Vagina (tissue), 2 donors: ENCODE results near the gene CXADR. TPM values are rescaled to one million over a fixed set of nuclear protein-coding genes. Genes with fewer than 3 reads are reported as not detected.
A peak's percentile ranks its signal among the peaks of the same experiment; 100 is the strongest.

Experiments used
- DNase-seq, 2 donors: peaks; one replicate each; pipeline ENCODE4 v3.0.0-alpha.2; 2017; ENCODE audit errors: extremely low spot score in 2 of 2
- H3K27ac ChIP-seq: fragments of 200-600 bp; sonication (generic); one replicate; pipeline ENCODE4 v1.5.1; 2019
- H3K27me3 ChIP-seq: fragments of 200-600 bp; sonication (generic); one replicate; pipeline ENCODE4 v1.5.1; 2019
- H3K36me3 ChIP-seq, 2 donors: fragments of 200-600 bp; sonication (generic); one replicate each; pipeline ENCODE4 v1.5.1; 2017 to 2019
- H3K4me1 ChIP-seq: fragments of 200-600 bp; sonication (generic); one replicate; pipeline ENCODE4 v1.5.1; 2019
- H3K4me3 ChIP-seq, 2 donors: fragments of 200-600 bp; sonication (generic); 1 replicate in 1 of 2; 2 replicates in 1 of 2; pipeline ENCODE4 v1.5.1; 2016 to 2019
- H3K9me3 ChIP-seq: fragments of 200-600 bp; sonication (generic); one replicate; pipeline ENCODE4 v1.5.1; 2019
- POLR2A ChIP-seq, 2 donors: fragments of 450-650 bp; IDR thresholded peaks; one replicate each; pipeline ENCODE4 v1.6.1; 2017; ENCODE audit warnings: antibody characterized with exemption in 2 of 2, mild to moderate bottlenecking in 2 of 2, moderate library complexity in 2 of 2
- POLR2AphosphoS5 ChIP-seq, 2 donors: sonication (generic); formaldehyde crosslinking; IDR thresholded peaks; one replicate each; pipeline ENCODE4 v1.9.0; 2017; ENCODE audit warnings: antibody characterized with exemption in 2 of 2, mild to moderate bottlenecking in 2 of 2, low read depth in 1 of 2; ENCODE audit not compliant: insufficient read depth in 1 of 2
- intact Hi-C: fragments of 100-400 bp; cut with DNase I; formaldehyde crosslinking; loops from one replicate; pipeline ENCODE4 v1.15.1; 2023
- total RNA-seq: library from RNA; depleted of rRNA; stranded (reverse); fragments of >200 nt; gene quantifications from one replicate; pipeline ENCODE4 v1.2.3, GENCODE V29; 2016
- TF ChIP-seq, protein P1 (sequence below), 3 experiments: fragments of 450-650 bp in 2 of 3; fragments of 200-600 bp in 1 of 3; sonication (generic) in 1 of 3; IDR thresholded peaks; one replicate each; pipeline ENCODE4 v1.5.1; 2017 to 2019; ENCODE audit warnings: antibody characterized with exemption in 3 of 3, mild to moderate bottlenecking in 2 of 3, moderate library complexity in 2 of 3

Gene CXADR
- total RNA-seq, 1 donor from 2014 or later, result 19.2 TPM

DNA sequence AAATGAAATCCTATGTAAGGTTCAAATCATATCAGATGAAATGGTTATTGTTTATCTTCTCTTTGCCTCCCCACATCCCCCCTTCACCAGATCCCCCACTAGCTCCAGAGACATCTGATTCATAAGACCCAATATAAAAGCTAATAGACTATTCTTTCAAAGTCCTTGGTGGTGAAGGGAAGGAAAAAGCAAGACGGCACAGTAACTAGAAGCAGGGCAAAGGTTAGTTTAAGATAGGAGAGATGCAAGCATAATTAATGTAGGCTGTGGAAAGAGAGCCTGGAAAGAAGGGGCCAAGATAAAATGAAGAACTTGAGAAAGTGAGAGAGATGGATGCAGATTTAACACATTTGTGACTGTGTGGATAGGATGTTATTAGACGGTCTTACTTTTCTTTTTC is 66.0 kb downstream of the CXADR start:
- Histone ChIP-seq H3K27me3 (no peaks in the 10 kb centered on the region), H3K4me3 (no peak overlapping the region), H3K9me3 (no peaks in the 10 kb centered on the region), H3K36me3 (no peaks in the 10 kb centered on the region), H3K27ac (no peak overlapping the region), H3K4me1 (peaks cover 5% of the 10 kb centered on the region)
- intact Hi-C loops, result no loop called here
- no peak for TF ChIP-seq POLR2AphosphoS5 (IDR thresholded peaks at IDR 0.05; ENCODE audit: insufficient read depth in 1 of 2, low read depth in 1 of 2)
- TF ChIP-seq, protein P1, sequence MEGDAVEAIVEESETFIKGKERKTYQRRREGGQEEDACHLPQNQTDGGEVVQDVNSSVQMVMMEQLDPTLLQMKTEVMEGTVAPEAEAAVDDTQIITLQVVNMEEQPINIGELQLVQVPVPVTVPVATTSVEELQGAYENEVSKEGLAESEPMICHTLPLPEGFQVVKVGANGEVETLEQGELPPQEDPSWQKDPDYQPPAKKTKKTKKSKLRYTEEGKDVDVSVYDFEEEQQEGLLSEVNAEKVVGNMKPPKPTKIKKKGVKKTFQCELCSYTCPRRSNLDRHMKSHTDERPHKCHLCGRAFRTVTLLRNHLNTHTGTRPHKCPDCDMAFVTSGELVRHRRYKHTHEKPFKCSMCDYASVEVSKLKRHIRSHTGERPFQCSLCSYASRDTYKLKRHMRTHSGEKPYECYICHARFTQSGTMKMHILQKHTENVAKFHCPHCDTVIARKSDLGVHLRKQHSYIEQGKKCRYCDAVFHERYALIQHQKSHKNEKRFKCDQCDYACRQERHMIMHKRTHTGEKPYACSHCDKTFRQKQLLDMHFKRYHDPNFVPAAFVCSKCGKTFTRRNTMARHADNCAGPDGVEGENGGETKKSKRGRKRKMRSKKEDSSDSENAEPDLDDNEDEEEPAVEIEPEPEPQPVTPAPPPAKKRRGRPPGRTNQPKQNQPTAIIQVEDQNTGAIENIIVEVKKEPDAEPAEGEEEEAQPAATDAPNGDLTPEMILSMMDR (IDR thresholded peaks at IDR 0.05), result no peak
- TF ChIP-seq POLR2A (IDR thresholded peaks at IDR 0.05), result no peak
- DNase-seq, result no peak

DNA sequence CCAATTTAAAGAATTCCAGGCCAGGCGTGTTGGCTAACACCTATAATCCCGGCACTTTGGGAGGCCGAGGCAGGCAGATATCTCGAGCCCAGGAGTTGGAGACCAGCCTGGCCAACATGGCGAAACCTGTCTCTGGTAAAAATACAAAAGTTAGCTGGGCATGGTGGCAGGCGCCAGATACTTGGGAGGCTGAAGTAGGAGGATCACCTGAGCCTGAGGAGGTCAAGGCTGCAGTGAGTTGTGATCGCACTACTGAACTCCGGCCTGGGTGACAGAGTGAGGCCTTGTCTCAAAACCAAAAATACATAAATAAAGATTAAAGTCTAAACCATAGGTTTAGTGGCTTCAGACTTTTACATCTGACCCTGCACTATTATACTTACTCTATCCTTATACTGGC is 67.5 kb downstream of the CXADR start:
- Histone ChIP-seq H3K27me3 (no peaks in the 10 kb centered on the region), H3K36me3 (no peaks in the 10 kb centered on the region), H3K4me3 (no peak overlapping the region), H3K27ac (no peak overlapping the region), H3K9me3 (no peaks in the 10 kb centered on the region), H3K4me1 (peaks cover 5% of the 10 kb centered on the region)
- TF ChIP-seq POLR2AphosphoS5 (IDR thresholded peaks at IDR 0.05; ENCODE audit: insufficient read depth in 1 of 2, low read depth in 1 of 2), result no peak
- TF ChIP-seq, protein P1 (IDR thresholded peaks at IDR 0.05), result no peak
- no peak for TF ChIP-seq POLR2A (IDR thresholded peaks at IDR 0.05)
- DNase-seq, result no peak
- intact Hi-C loops, result no loop called here

DNA sequence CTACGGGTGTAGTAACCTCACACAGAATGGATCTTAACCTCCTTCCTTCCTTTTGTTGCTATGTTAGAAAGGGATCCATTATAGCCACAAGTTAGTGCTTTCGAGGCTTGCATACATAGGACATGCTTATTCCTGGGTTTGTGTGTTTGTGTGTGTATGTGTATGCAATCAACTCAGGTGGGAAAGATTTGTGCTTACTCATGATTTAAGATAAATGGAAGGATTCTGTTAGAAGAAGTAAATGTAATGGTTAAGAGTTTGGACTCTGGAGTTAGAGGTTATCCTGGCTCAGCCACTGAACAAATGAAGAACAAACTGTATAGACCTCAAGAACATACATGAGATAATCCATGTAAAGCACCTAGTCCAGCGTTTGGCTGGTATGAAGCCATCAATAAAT is 71.1 kb downstream of the CXADR start:
- Histone ChIP-seq H3K27me3 (no peaks in the 10 kb centered on the region), H3K4me3 (no peak overlapping the region), H3K9me3 (no peaks in the 10 kb centered on the region), H3K36me3 (no peaks in the 10 kb centered on the region), H3K4me1 (no peaks in the 10 kb centered on the region), H3K27ac (no peak overlapping the region)
- intact Hi-C loops, result no loop called here
- no peak for DNase-seq
- no peak for TF ChIP-seq POLR2A (IDR thresholded peaks at IDR 0.05)
- TF ChIP-seq POLR2AphosphoS5 (IDR thresholded peaks at IDR 0.05; ENCODE audit: insufficient read depth in 1 of 2, low read depth in 1 of 2), result no peak
- TF ChIP-seq, protein P1 (IDR thresholded peaks at IDR 0.05), result no peak

DNA sequence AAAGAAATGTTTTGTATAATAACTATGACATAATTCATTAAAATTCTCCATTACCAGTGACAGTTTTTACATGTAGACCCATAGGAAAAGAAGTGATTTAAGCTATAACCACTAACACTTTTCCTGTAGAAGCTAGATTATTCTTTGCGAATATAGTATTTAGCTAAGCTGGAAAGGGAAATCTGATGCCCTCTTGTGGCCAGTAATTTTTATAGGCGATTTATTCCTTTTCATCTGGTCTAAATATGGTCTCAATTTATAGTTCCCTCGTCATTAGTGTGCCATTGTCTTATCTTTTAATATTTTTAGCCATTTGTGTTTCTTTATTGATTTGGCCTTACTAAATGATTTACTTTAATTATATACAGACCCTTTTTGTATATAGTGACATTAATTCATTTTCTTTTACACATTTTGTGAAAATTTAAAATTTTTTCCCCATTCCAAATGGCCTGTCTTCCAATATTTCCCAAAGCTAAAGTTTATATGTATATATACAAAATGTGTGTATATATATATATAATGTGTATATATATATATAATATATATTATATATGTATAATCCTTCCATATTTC is 73.1 kb downstream of the CXADR start:
- no peak for DNase-seq
- no peak for TF ChIP-seq POLR2AphosphoS5 (IDR thresholded peaks at IDR 0.05; ENCODE audit: insufficient read depth in 1 of 2, low read depth in 1 of 2)
- TF ChIP-seq, protein P1 (IDR thresholded peaks at IDR 0.05), result peak; percentile 23 to 63 (median 34)
- no peaks in the 10 kb centered on the region for H3K9me3 ChIP-seq
- no peak overlapping the region for H3K27ac ChIP-seq
- no peaks in the 10 kb centered on the region for H3K27me3 ChIP-seq
- H3K36me3 ChIP-seq, result no peaks in the 10 kb centered on the region
- H3K4me3 ChIP-seq, result no peak overlapping the region
- intact Hi-C loops, result no loop called here
- H3K4me1 ChIP-seq, result no peaks in the 10 kb centered on the region

DNA sequence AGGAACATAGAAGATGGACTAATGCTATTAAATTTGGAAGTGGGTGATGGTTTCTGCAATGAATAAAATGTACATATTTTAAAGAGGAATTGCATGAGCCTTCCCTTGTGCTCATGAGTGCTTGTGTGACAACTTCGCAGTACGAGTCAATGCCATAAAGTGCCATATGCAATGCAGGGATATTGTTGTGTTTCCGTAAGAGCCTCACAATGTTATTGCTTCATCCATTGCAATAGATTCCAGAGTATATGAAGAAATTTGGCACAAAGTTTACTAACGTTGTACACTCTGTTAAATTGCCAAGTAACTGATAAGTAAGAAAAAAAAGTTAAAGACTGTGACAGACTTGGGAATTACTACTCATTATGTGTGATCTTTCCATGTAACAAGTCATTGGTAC is 77.6 kb downstream of the CXADR start:
- Histone ChIP-seq H3K27ac (no peak overlapping the region), H3K36me3 (peaks cover 0 to 17% of the 10 kb centered on the region in 2 donors), H3K27me3 (no peaks in the 10 kb centered on the region), H3K9me3 (no peaks in the 10 kb centered on the region), H3K4me1 (no peaks in the 10 kb centered on the region), H3K4me3 (no peak overlapping the region)
- DNase-seq, result no peak
- intact Hi-C loops, result loop anchor here (10.0 kb wide), 1 partner anchor 206 kb away; no protein-coding TSS in a partner anchor
- TF ChIP-seq POLR2A (IDR thresholded peaks at IDR 0.05), result no peak
- TF ChIP-seq, protein P1 (IDR thresholded peaks at IDR 0.05), result no peak
- no peak for TF ChIP-seq POLR2AphosphoS5 (IDR thresholded peaks at IDR 0.05; ENCODE audit: insufficient read depth in 1 of 2, low read depth in 1 of 2)
